ENCODE measurements around the gene ILKAP. TPM values are rescaled to one million over a fixed set of nuclear protein-coding genes. Genes with fewer than 3 reads are reported as not detected.

Gene ILKAP
- total RNA-seq, 4 donors from 2014 or later = 27.2 to 48.0 (median 37.2) TPM

GRCh38 chr2:238220274-238220891 is 16.9 kb upstream of the ILKAP start:
- no peak for TF ChIP-seq CTCF (IDR thresholded peaks at IDR 0.05; ENCODE audit: low read depth)

- no peak for TF ChIP-seq CTCF (IDR thresholded peaks at IDR 0.05; ENCODE audit: low read depth)
Observed at GRCh38 chr2:238216651-238217184, 13.2 kb upstream of the ILKAP start.

- TF ChIP-seq CTCF (IDR thresholded peaks at IDR 0.05; ENCODE audit: low read depth) = no peak
Observed at GRCh38 chr2:238207006-238207405, 3.5 kb upstream of the ILKAP start.

- no peak for TF ChIP-seq CTCF (IDR thresholded peaks at IDR 0.05; ENCODE audit: low read depth)
Observed at GRCh38 chr2:238203973-238204683, 633 bp upstream of the ILKAP start.

- TF ChIP-seq CTCF (IDR thresholded peaks at IDR 0.05; ENCODE audit: low read depth) = no peak
Observed at GRCh38 chr2:238202326-238203093, 985 bp downstream of the ILKAP start.

GRCh38 chr2:238190445-238190844 is 13.1 kb downstream of the ILKAP start:
- TF ChIP-seq CTCF (IDR thresholded peaks at IDR 0.05; ENCODE audit: low read depth) = no peak
